Naive thymus-derived CD4-positive, alpha-beta T cell (primary cell): ENCODE measurements around the gene ENOX1. TPM values are rescaled to one million over a fixed set of nuclear protein-coding genes. Genes with fewer than 3 reads are reported as not detected.

Experiments used
- ATAC-seq: fragments of 150-1000 bp; cut with Tn5 transposase; 2 replicates; pipeline ENCODE4 v1.10.0; 2021; ENCODE audit warnings: mild to moderate bottlenecking, moderate library complexity
- CTCF ChIA-PET: fragments of 350-600 bp; sonication (Branson Sonifier 250); formaldehyde crosslinking; loops from one replicate; lab custom pipeline; 2021; ENCODE audit warnings: antibody characterized with exemption; lab: Charles Lee
- POLR2A ChIA-PET: fragments of 350-600 bp; sonication (Branson Sonifier 250); formaldehyde crosslinking; loops from one replicate; lab custom pipeline; 2021; ENCODE audit warnings: antibody characterized with exemption, inconsistent platforms; lab: Charles Lee
- DNase-seq, 9 donors: peaks; one replicate each; pipeline versions ENCODE4 v3.0.0 to v3.0.0-alpha.2; 2020 to 2022; ENCODE audit warnings: mixed read lengths in 1 of 9
- H3K27ac ChIP-seq: one replicate; pipeline ENCODE4 v1.7.0; 2013; ENCODE audit warnings: mild to moderate bottlenecking, low read depth, low read length, moderate library complexity
- H3K27me3 ChIP-seq, 2 donors: one replicate each; pipeline ENCODE4 v1.7.0; 2013; ENCODE audit warnings: low read length in 2 of 2, mild to moderate bottlenecking in 2 of 2, moderate library complexity in 2 of 2; ENCODE audit not compliant: control insufficient read depth in 2 of 2, insufficient read depth in 2 of 2
- H3K36me3 ChIP-seq, 3 experiments: 1 replicate in 2 of 3; 2 replicates in 1 of 3; pipeline ENCODE4 v1.7.0; 2013; ENCODE audit warnings: low read length in 3 of 3, mild to moderate bottlenecking in 3 of 3, moderate library complexity in 1 of 3; ENCODE audit not compliant: insufficient read depth in 3 of 3, control insufficient read depth in 2 of 3
- H3K4me1 ChIP-seq, 2 donors: one replicate each; pipeline ENCODE4 v1.7.0; 2013; ENCODE audit warnings: low read length in 2 of 2, mild to moderate bottlenecking in 2 of 2, moderate library complexity in 1 of 2; ENCODE audit not compliant: control insufficient read depth in 2 of 2, insufficient read depth in 2 of 2
- H3K4me3 ChIP-seq: 2 replicates; pipeline ENCODE4 v1.7.0; 2013; ENCODE audit warnings: mild to moderate bottlenecking, low read length
- H3K9me3 ChIP-seq, 3 experiments: 1 replicate in 2 of 3; 2 replicates in 1 of 3; pipeline ENCODE4 v1.7.0; 2013; ENCODE audit warnings: low read length in 3 of 3; ENCODE audit not compliant: control insufficient read depth in 2 of 3
- H3K27ac Mint-ChIP-seq, 9 donors: one replicate each; pipeline ENCODE4 v1.8.0; 2020 to 2022; ENCODE audit warnings: mixed read lengths in 9 of 9, mild to moderate bottlenecking in 8 of 9, moderate library complexity in 5 of 9, inconsistent platforms in 2 of 9
- H3K27me3 Mint-ChIP-seq, 5 donors: one replicate each; pipeline ENCODE4 v1.8.0; 2021 to 2022; ENCODE audit warnings: mixed read lengths in 5 of 5, mild to moderate bottlenecking in 1 of 5
- H3K36me3 Mint-ChIP-seq, 5 donors: one replicate each; pipeline ENCODE4 v1.8.0; 2020 to 2022; ENCODE audit warnings: mixed read lengths in 5 of 5, mild to moderate bottlenecking in 3 of 5, inconsistent platforms in 1 of 5
- H3K4me1 Mint-ChIP-seq, 7 donors: one replicate each; pipeline ENCODE4 v1.8.0; 2020 to 2022; ENCODE audit warnings: mixed read lengths in 7 of 7, mild to moderate bottlenecking in 3 of 7, inconsistent platforms in 1 of 7
- H3K4me3 Mint-ChIP-seq, 10 donors: one replicate each; pipeline ENCODE4 v1.8.0; 2020 to 2022; ENCODE audit warnings: mild to moderate bottlenecking in 10 of 10, mixed read lengths in 10 of 10, moderate library complexity in 6 of 10, inconsistent platforms in 2 of 10
- H3K9me3 Mint-ChIP-seq, 11 donors: one replicate each; pipeline ENCODE4 v1.8.0; 2020 to 2022; ENCODE audit warnings: mixed read lengths in 11 of 11, mild to moderate bottlenecking in 4 of 11, inconsistent platforms in 1 of 11, moderate library complexity in 1 of 11
- intact Hi-C, 2 donors: fragments of 100-400 bp; cut with micrococcal nuclease; formaldehyde crosslinking; loops; one replicate each; pipeline ENCODE4 v1.15.1; 2023
- polyA plus RNA-seq, 2 donors: library from polyadenylated mRNA; unstranded; fragments of 300-500 nt; fragmentation: Illumina TruSeq; gene quantifications; one replicate each; pipeline ENCODE4 v1.2.3, GENCODE V29; 2021
- total RNA-seq, 6 experiments: library from RNA in 5 of 6; stranded (reverse) in 5 of 6; gene quantifications; 1 replicate in 5 of 6; 2 replicates in 1 of 6; pipeline ENCODE4 v1.2.3 and lab custom pipeline; 2021 to 2026

Gene ENOX1
- total and polyA plus RNA-seq, 7 experiments from 2014 or later, result 0.17 TPM; not detected in 6

DNA sequence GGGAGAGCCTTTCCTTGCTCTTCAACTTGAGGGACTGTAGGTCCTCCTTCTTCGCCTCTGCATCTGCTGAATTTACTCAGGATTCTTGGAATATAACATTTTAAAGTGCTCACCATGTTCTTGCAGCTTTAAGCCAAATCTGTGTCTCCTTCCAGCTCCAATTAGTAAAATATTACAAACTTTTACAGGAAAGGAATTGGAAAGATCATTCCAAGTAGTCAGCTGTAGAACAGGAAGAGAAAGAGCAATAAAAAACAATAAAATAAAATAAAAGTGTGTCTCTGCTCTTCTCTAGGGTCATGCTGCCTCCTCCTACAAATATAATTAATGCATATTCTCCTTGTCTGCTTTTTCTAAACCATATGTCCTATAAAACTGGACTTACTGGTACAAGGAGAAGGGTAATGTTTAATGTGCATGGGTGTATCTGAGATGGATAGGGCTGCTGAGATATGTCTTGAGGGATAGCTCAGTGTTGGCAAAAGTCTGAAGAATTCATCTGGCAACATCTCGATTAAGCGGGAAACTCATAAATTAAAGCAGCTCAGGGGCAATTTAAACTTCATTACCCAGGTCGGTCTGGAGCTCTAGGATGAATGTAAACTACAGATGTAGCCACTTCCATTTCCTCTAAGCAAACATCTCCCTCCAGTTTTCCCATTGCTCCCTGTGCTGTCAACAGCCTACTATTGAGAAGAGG lies 25.0 kb downstream of the ENOX1 start:
- H3K27me3 Mint-ChIP-seq, result peaks cover 1 to 27% (median 19%) of the 10 kb centered on the region in 5 donors

GRCh38 chr13:43760257-43760656 lies 26.5 kb downstream of the ENOX1 start:
- no peaks in the 10 kb centered on the region for H3K9me3 Mint-ChIP-seq
- ChIA-PET POLR2A (no interaction called here), CTCF (no interaction called here)
- H3K36me3 ChIP-seq, result no peaks in the 10 kb centered on the region
- no peak overlapping the region for H3K4me3 ChIP-seq
- intact Hi-C loops, result no loop called here
- no peaks in the 10 kb centered on the region for H3K36me3 Mint-ChIP-seq
- ATAC-seq, result no peak
- no peaks in the 10 kb centered on the region for H3K27me3 ChIP-seq
- H3K4me3 Mint-ChIP-seq, result no peak overlapping the region
- H3K4me1 Mint-ChIP-seq, result peaks cover 0 to 1% (median 0%) of the 10 kb centered on the region in 7 donors
- no peaks in the 10 kb centered on the region for H3K4me1 ChIP-seq
- H3K27ac Mint-ChIP-seq, result no peak overlapping the region
- H3K9me3 ChIP-seq, result no peaks in the 10 kb centered on the region
- peaks cover 3 to 28% (median 22%) of the 10 kb centered on the region in 5 donors for H3K27me3 Mint-ChIP-seq
- no peak overlapping the region for H3K27ac ChIP-seq
- no peak for DNase-seq

More for the DNA sequence above, 25.0 kb downstream of the ENOX1 start:
- no peak for DNase-seq
- no peak for ATAC-seq
- Mint-ChIP-seq H3K36me3 (no peaks in the 10 kb centered on the region), H3K9me3 (no peaks in the 10 kb centered on the region), H3K4me1 (peaks cover 0 to 2% (median 0%) of the 10 kb centered on the region in 7 donors), H3K27ac (no peak overlapping the region), H3K4me3 (no peak overlapping the region)
- ChIA-PET POLR2A (interaction anchor here (0.5 kb wide), 1 partner anchor 16 kb away, joined by 3 read pairs; no protein-coding TSS in a partner anchor), CTCF (no interaction called here)
- no peaks in the 10 kb centered on the region for H3K36me3 ChIP-seq
- intact Hi-C loops, result no loop called here
- no peak overlapping the region for H3K4me3 ChIP-seq
- no peaks in the 10 kb centered on the region for H3K4me1 ChIP-seq
- no peaks in the 10 kb centered on the region for H3K9me3 ChIP-seq
- no peaks in the 10 kb centered on the region for H3K27me3 ChIP-seq
- no peak overlapping the region for H3K27ac ChIP-seq

DNA sequence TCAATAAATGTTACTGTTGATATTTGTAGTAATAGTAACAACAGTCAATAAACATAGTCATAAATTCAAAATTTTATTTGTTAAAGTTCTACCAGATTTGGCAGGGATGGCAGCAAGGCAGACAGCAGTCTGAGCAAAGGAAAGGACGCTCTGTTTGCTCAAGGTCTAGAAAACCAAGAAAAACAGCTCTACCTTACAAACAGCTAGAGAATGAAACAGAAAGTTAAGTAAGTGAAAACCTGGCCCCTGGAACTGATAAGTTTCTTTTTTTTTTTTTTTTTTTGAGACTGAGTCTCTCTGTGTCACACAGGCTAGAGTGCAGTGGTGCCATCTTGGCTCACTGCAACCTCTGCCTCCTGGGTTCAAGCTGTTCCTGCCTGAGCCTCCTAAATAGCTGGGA lies 27.9 kb downstream of the ENOX1 start:
- no peak overlapping the region for H3K27ac ChIP-seq
- H3K9me3 ChIP-seq, result no peaks in the 10 kb centered on the region
- peaks cover 3 to 29% (median 22%) of the 10 kb centered on the region in 5 donors for H3K27me3 Mint-ChIP-seq
- no peak overlapping the region for H3K4me3 Mint-ChIP-seq
- H3K4me1 Mint-ChIP-seq, result no peaks in the 10 kb centered on the region
- ChIA-PET CTCF (no interaction called here), POLR2A (no interaction called here)
- no peaks in the 10 kb centered on the region for H3K36me3 ChIP-seq
- ATAC-seq (no peak), DNase-seq (no peak)
- no peak overlapping the region for H3K27ac Mint-ChIP-seq
- no peak overlapping the region for H3K4me3 ChIP-seq
- no peaks in the 10 kb centered on the region for H3K4me1 ChIP-seq
- no peaks in the 10 kb centered on the region for H3K27me3 ChIP-seq
- intact Hi-C loops, result no loop called here
- no peaks in the 10 kb centered on the region for H3K9me3 Mint-ChIP-seq
- no peaks in the 10 kb centered on the region for H3K36me3 Mint-ChIP-seq

- H3K36me3 ChIP-seq, result no peaks in the 10 kb centered on the region
- Mint-ChIP-seq H3K27me3 (peaks cover 8 to 19% (median 13%) of the 10 kb centered on the region in 5 donors), H3K4me1 (no peaks in the 10 kb centered on the region), H3K27ac (no peak overlapping the region), H3K4me3 (no peak overlapping the region), H3K9me3 (no peaks in the 10 kb centered on the region), H3K36me3 (no peaks in the 10 kb centered on the region)
- H3K9me3 ChIP-seq, result no peaks in the 10 kb centered on the region
- CTCF ChIA-PET, result no interaction called here
- no peaks in the 10 kb centered on the region for H3K4me1 ChIP-seq
- POLR2A ChIA-PET, result no interaction called here
- H3K4me3 ChIP-seq, result no peak overlapping the region
- H3K27ac ChIP-seq, result no peak overlapping the region
- H3K27me3 ChIP-seq, result no peaks in the 10 kb centered on the region
- intact Hi-C loops, result no loop called here
- DNase-seq, result no peak
- no peak for ATAC-seq
Measured at GRCh38 chr13:43757266-43757665, 29.5 kb downstream of the ENOX1 start.

DNA sequence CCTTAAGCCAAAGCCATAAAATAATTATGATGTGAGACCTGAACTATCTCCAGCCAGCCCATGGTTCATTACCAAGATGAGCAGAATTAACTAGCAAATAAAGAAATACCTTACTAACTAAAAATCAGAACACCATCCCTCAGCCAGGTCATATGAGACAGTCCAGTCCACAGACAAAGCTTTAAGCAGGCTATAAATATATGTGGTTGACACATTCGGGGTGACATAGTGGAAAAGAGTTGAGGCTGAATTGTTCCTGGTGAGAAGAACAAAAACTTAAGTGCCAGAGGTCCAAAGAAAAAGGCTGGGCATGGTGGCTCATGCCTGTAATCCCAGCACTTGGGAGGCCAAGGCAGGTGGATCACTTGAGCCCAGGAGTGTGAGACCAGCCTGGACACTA lies 30.9 kb downstream of the ENOX1 start:
- Mint-ChIP-seq H3K27me3 (peaks cover 8 to 15% (median 13%) of the 10 kb centered on the region in 5 donors), H3K9me3 (no peaks in the 10 kb centered on the region), H3K27ac (no peak overlapping the region), H3K4me3 (no peak overlapping the region), H3K36me3 (no peaks in the 10 kb centered on the region), H3K4me1 (no peaks in the 10 kb centered on the region)
- H3K9me3 ChIP-seq, result no peaks in the 10 kb centered on the region
- no peaks in the 10 kb centered on the region for H3K27me3 ChIP-seq
- ATAC-seq (no peak), DNase-seq (no peak)
- H3K4me3 ChIP-seq, result no peak overlapping the region
- ChIA-PET CTCF (no interaction called here), POLR2A (no interaction called here)
- no peaks in the 10 kb centered on the region for H3K36me3 ChIP-seq
- no peak overlapping the region for H3K27ac ChIP-seq
- H3K4me1 ChIP-seq, result no peaks in the 10 kb centered on the region
- intact Hi-C loops, result no loop called here

DNA sequence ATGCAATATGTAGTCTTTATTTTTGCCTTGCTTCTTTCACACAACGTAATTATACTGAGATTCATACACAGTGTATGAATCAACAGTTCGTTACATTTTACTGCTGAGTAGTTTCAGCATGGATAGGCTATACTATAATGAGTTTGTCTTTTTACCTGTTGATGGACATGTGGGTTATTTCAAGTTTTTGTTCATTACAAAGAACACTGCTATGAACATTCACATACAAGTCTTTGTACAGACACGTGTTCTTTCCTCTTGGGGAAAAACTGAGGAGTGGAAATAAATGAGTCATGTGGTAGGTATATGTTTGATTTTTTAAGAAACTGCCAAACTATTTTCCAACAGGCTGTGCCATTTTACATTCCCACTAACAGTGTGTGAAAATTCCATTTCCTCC lies 35.1 kb downstream of the ENOX1 start:
- ChIA-PET CTCF (no interaction called here), POLR2A (no interaction called here)
- intact Hi-C loops, result no loop called here
- Histone ChIP-seq H3K27me3 (no peaks in the 10 kb centered on the region), H3K4me3 (no peak overlapping the region), H3K9me3 (no peaks in the 10 kb centered on the region), H3K27ac (no peak overlapping the region), H3K4me1 (no peaks in the 10 kb centered on the region), H3K36me3 (no peaks in the 10 kb centered on the region)
- Mint-ChIP-seq H3K27me3 (peaks cover 5 to 15% (median 12%) of the 10 kb centered on the region in 5 donors), H3K27ac (no peak overlapping the region), H3K4me1 (no peaks in the 10 kb centered on the region), H3K9me3 (no peaks in the 10 kb centered on the region), H3K36me3 (no peaks in the 10 kb centered on the region), H3K4me3 (no peak overlapping the region)
- DNase-seq, result no peak
- no peak for ATAC-seq

GRCh38 chr13:43749503-43749902 lies 37.3 kb downstream of the ENOX1 start:
- no peak for DNase-seq
- Mint-ChIP-seq H3K27ac (no peak overlapping the region), H3K9me3 (peaks cover 0 to 4% (median 0%) of the 10 kb centered on the region in 11 donors), H3K36me3 (no peaks in the 10 kb centered on the region), H3K27me3 (peaks cover 4 to 12% (median 7%) of the 10 kb centered on the region in 5 donors), H3K4me3 (no peak overlapping the region), H3K4me1 (no peaks in the 10 kb centered on the region)
- H3K4me3 ChIP-seq, result no peak overlapping the region
- no peak for ATAC-seq
- H3K27me3 ChIP-seq, result no peaks in the 10 kb centered on the region
- CTCF ChIA-PET, result no interaction called here
- intact Hi-C loops, result no loop called here
- H3K27ac ChIP-seq, result no peak overlapping the region
- H3K4me1 ChIP-seq, result no peaks in the 10 kb centered on the region
- H3K9me3 ChIP-seq, result no peaks in the 10 kb centered on the region
- H3K36me3 ChIP-seq, result no peaks in the 10 kb centered on the region
- POLR2A ChIA-PET, result no interaction called here
